ENCODE results near the gene FOXP4.

Gene FOXP4

GRCh38 chr6:41545703-41546474 is at the start of gene FOXP4:
Gene FOXP4, plus strand, starts transcription at chr6:41546381. Its CDS starts 19,380 bp downstream, at chr6:41565761.
- H3K36me3 Mint-ChIP-seq, result peaks cover 0 to 8% of the 10 kb centered on the region in 2 donors
- peaks cover 20 to 48% of the 10 kb centered on the region in 2 donors for H3K4me1 Mint-ChIP-seq
- H3K9me3 Mint-ChIP-seq, result no peaks in the 10 kb centered on the region
- peak within 1 kb of the TSS; percentile 93 to 95 for H3K4me3 Mint-ChIP-seq
- H3K27ac Mint-ChIP-seq, result peak within 1 kb of the TSS; percentile 87
- no peaks in the 10 kb centered on the region for H3K27me3 Mint-ChIP-seq
- peak; percentile 86 for DNase-seq
- peak; percentile 83 to 86 for ATAC-seq (replicated peaks)

- H3K4me1 Mint-ChIP-seq, result peaks cover 15 to 22% of the 10 kb centered on the region in 2 donors
- no peaks in the 10 kb centered on the region for H3K36me3 Mint-ChIP-seq
- no peak for DNase-seq
- peaks cover 11 to 30% of the 10 kb centered on the region in 2 donors for H3K27me3 Mint-ChIP-seq
- no peak for ATAC-seq (replicated peaks)
- no peak overlapping the region for H3K27ac Mint-ChIP-seq
- H3K4me3 Mint-ChIP-seq, result no peak overlapping the region
- no peaks in the 10 kb centered on the region for H3K9me3 Mint-ChIP-seq
Observed at GRCh38 chr6:41497573-41497972, 48.6 kb upstream of the FOXP4 start.

GRCh38 chr6:41497994-41498393 is 48.2 kb upstream of the FOXP4 start:
- H3K27ac Mint-ChIP-seq, result no peak overlapping the region

GRCh38 chr6:41498968-41499599 is 47.1 kb upstream of the FOXP4 start:
- ATAC-seq (replicated peaks), result no peak
- no peaks in the 10 kb centered on the region for H3K36me3 Mint-ChIP-seq
- H3K27ac Mint-ChIP-seq, result no peak overlapping the region

More at GRCh38 chr6:41497994-41498393, 48.2 kb upstream of the FOXP4 start:
- H3K36me3 Mint-ChIP-seq, result no peaks in the 10 kb centered on the region
- H3K9me3 Mint-ChIP-seq, result no peaks in the 10 kb centered on the region
- no peak overlapping the region for H3K4me3 Mint-ChIP-seq
- no peak for ATAC-seq (replicated peaks)
- H3K27me3 Mint-ChIP-seq, result peaks cover 8 to 31% of the 10 kb centered on the region in 2 donors
- peaks cover 20 to 24% of the 10 kb centered on the region in 2 donors for H3K4me1 Mint-ChIP-seq
- DNase-seq, result no peak

GRCh38 chr6:41500561-41500960 is 45.6 kb upstream of the FOXP4 start:
- ATAC-seq (replicated peaks), result no peak
- Mint-ChIP-seq H3K9me3 (no peaks in the 10 kb centered on the region), H3K27ac (no peak overlapping the region), H3K27me3 (peaks cover 4 to 34% of the 10 kb centered on the region in 2 donors), H3K4me3 (no peak overlapping the region), H3K36me3 (no peaks in the 10 kb centered on the region), H3K4me1 (peaks cover 27 to 30% of the 10 kb centered on the region in 2 donors)
- DNase-seq, result no peak

More at GRCh38 chr6:41498968-41499599, 47.1 kb upstream of the FOXP4 start:
- Mint-ChIP-seq H3K4me1 (peaks cover 21 to 24% of the 10 kb centered on the region in 2 donors), H3K27me3 (peaks cover 4 to 33% of the 10 kb centered on the region in 2 donors), H3K9me3 (no peaks in the 10 kb centered on the region), H3K4me3 (no peak overlapping the region)
- no peak for DNase-seq

- peaks cover 4 to 30% of the 10 kb centered on the region in 2 donors for H3K27me3 Mint-ChIP-seq
- no peaks in the 10 kb centered on the region for H3K9me3 Mint-ChIP-seq
- H3K4me3 Mint-ChIP-seq, result no peak overlapping the region
- no peaks in the 10 kb centered on the region for H3K36me3 Mint-ChIP-seq
- peaks cover 28 to 33% of the 10 kb centered on the region in 2 donors for H3K4me1 Mint-ChIP-seq
- peak overlapping the region; percentile 16 for H3K27ac Mint-ChIP-seq
- ATAC-seq (replicated peaks) (no peak), DNase-seq (no peak)
Observed at GRCh38 chr6:41502566-41502916, 43.6 kb upstream of the FOXP4 start.

- Mint-ChIP-seq H3K9me3 (no peaks in the 10 kb centered on the region), H3K27me3 (peaks cover 8 to 25% of the 10 kb centered on the region in 2 donors), H3K36me3 (no peaks in the 10 kb centered on the region), H3K27ac (no peak overlapping the region), H3K4me3 (peak overlapping the region; percentile 51 to 57), H3K4me1 (peaks cover 30 to 33% of the 10 kb centered on the region in 2 donors)
- no peak for ATAC-seq (replicated peaks)
- DNase-seq, result no peak
Observed at GRCh38 chr6:41502917-41503671, 43.1 kb upstream of the FOXP4 start.

GRCh38 chr6:41503827-41504465 is 42.2 kb upstream of the FOXP4 start:
- H3K27ac Mint-ChIP-seq, result peak overlapping the region; percentile 88
- H3K9me3 Mint-ChIP-seq, result no peaks in the 10 kb centered on the region
- no peaks in the 10 kb centered on the region for H3K36me3 Mint-ChIP-seq
- DNase-seq, result peak; percentile 25
- ATAC-seq (replicated peaks), result peak; percentile 52 to 63
- peak overlapping the region; percentile 78 to 81 for H3K4me3 Mint-ChIP-seq
- peaks cover 8 to 27% of the 10 kb centered on the region in 2 donors for H3K27me3 Mint-ChIP-seq
- H3K4me1 Mint-ChIP-seq, result peaks cover 30 to 33% of the 10 kb centered on the region in 2 donors

- peak; percentile 26 to 38 for ATAC-seq (replicated peaks)
- peak overlapping the region; percentile 88 for H3K27ac Mint-ChIP-seq
- DNase-seq, result no peak
- H3K27me3 Mint-ChIP-seq, result peaks cover 12 to 30% of the 10 kb centered on the region in 2 donors
- H3K4me1 Mint-ChIP-seq, result peaks cover 26 to 33% of the 10 kb centered on the region in 2 donors
- H3K4me3 Mint-ChIP-seq, result peak overlapping the region; percentile 78 to 81
- no peaks in the 10 kb centered on the region for H3K36me3 Mint-ChIP-seq
- H3K9me3 Mint-ChIP-seq, result no peaks in the 10 kb centered on the region
Observed at GRCh38 chr6:41504466-41505121, 41.6 kb upstream of the FOXP4 start.

- peak overlapping the region; percentile 68 to 78 for H3K4me3 Mint-ChIP-seq
- peaks cover 14 to 34% of the 10 kb centered on the region in 2 donors for H3K27me3 Mint-ChIP-seq
- DNase-seq, result peak; percentile 56
- ATAC-seq (replicated peaks), result peak; percentile 88
- H3K36me3 Mint-ChIP-seq, result no peaks in the 10 kb centered on the region
- no peaks in the 10 kb centered on the region for H3K9me3 Mint-ChIP-seq
- H3K4me1 Mint-ChIP-seq, result peaks cover 24 to 33% of the 10 kb centered on the region in 2 donors
- H3K27ac Mint-ChIP-seq, result peak overlapping the region; percentile 91
Observed at GRCh38 chr6:41505122-41506049, 40.8 kb upstream of the FOXP4 start.

- H3K36me3 Mint-ChIP-seq, result no peaks in the 10 kb centered on the region
- ATAC-seq (replicated peaks), result no peak
- H3K27ac Mint-ChIP-seq, result no peak overlapping the region
- H3K9me3 Mint-ChIP-seq, result no peaks in the 10 kb centered on the region
- DNase-seq, result no peak
- peaks cover 20 to 33% of the 10 kb centered on the region in 2 donors for H3K27me3 Mint-ChIP-seq
- H3K4me1 Mint-ChIP-seq, result peaks cover 16 to 18% of the 10 kb centered on the region in 2 donors
- H3K4me3 Mint-ChIP-seq, result no peak overlapping the region
Observed at GRCh38 chr6:41508479-41508878, 37.7 kb upstream of the FOXP4 start.

- no peak overlapping the region for H3K4me3 Mint-ChIP-seq
- peaks cover 12% of the 10 kb centered on the region in 2 donors for H3K4me1 Mint-ChIP-seq
- peak overlapping the region; percentile 25 for H3K27ac Mint-ChIP-seq
- H3K9me3 Mint-ChIP-seq, result no peaks in the 10 kb centered on the region
- H3K36me3 Mint-ChIP-seq, result no peaks in the 10 kb centered on the region
- DNase-seq (no peak), ATAC-seq (replicated peaks) (no peak)
- peaks cover 24 to 40% of the 10 kb centered on the region in 2 donors for H3K27me3 Mint-ChIP-seq
Observed at GRCh38 chr6:41509580-41509979, 36.6 kb upstream of the FOXP4 start.

Data from stimulated activated naive B cell treated with anti-CD40 and anti-IgM and Interleukin-4, amounts not matched to agents 10 μg/mL and 1 μg/mL and 100 μg/mL, for 72 hours (primary cell).